Progenitor cell of endocrine pancreas (in vitro differentiated cells): ENCODE data around the gene SLC22A24. TPM values are rescaled to one million over a fixed set of nuclear protein-coding genes. Genes with fewer than 3 reads are reported as not detected.

Experiments used
- DNase-seq: peaks from one replicate; pipeline ENCODE4 v3.0.0; 2021; ENCODE audit warnings: low spot score; ENCODE audit not compliant: unreplicated experiment
- H3K27ac Mint-ChIP-seq: 2 replicates; pipeline ENCODE4 v1.8.0; 2021; ENCODE audit warnings: mild to moderate bottlenecking, moderate library complexity, mixed read lengths
- H3K27me3 Mint-ChIP-seq: 2 replicates; pipeline ENCODE4 v1.8.0; 2021; ENCODE audit warnings: mixed read lengths
- H3K36me3 Mint-ChIP-seq: 2 replicates; pipeline ENCODE4 v1.8.0; 2022; ENCODE audit warnings: mixed read lengths; ENCODE audit not compliant: insufficient read depth
- H3K4me1 Mint-ChIP-seq: 2 replicates; pipeline ENCODE4 v1.8.0; 2021; ENCODE audit warnings: low read depth, mixed read lengths
- H3K4me3 Mint-ChIP-seq: 2 replicates; pipeline ENCODE4 v1.8.0; 2021; ENCODE audit warnings: low read depth, mild to moderate bottlenecking, moderate library complexity, mixed read lengths
- H3K9me3 Mint-ChIP-seq: 2 replicates; pipeline ENCODE4 v1.8.0; 2021; ENCODE audit warnings: low read depth, mixed read lengths
- total RNA-seq: library from RNA; stranded (reverse); gene quantifications from 2 replicates; pipeline ENCODE4 v1.2.1, GENCODE V29; 2021
- TF ChIP-seq, protein P1 (sequence below): fragments of 200-600 bp; sonication (generic); IDR thresholded peaks from one replicate; pipeline ENCODE4 v1.5.0; 2021; ENCODE audit warnings: antibody characterized with exemption, mild to moderate bottlenecking; ENCODE audit not compliant: unreplicated experiment

The SLC22A24 gene
- total RNA-seq, 1 donor from 2014 or later, result not detected

DNA sequence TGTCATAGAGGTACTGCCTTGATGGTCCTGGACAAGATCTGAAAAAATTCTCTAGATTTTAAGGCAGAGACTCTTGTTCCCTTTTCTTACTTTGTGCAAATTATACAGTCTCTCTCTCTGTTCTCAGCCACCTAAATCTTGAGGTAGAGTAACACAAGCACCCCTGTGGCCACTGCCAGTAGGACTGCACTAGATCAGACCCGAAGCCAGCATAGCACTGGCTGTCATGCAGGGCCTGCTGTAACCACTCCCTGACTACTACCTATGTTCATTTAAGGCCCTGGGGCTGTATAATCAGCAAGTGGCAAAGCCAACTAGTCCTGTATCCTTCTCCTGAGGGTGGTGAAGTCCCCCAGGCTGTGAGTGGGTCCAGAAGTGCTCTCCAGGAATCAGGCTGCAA, 11.8 kb upstream of the SLC22A24 start:
- H3K4me3 Mint-ChIP-seq, result no peak overlapping the region
- no peak for DNase-seq
- H3K27ac Mint-ChIP-seq, result no peak overlapping the region
- no peaks in the 10 kb centered on the region for H3K36me3 Mint-ChIP-seq
- TF ChIP-seq, protein P1, sequence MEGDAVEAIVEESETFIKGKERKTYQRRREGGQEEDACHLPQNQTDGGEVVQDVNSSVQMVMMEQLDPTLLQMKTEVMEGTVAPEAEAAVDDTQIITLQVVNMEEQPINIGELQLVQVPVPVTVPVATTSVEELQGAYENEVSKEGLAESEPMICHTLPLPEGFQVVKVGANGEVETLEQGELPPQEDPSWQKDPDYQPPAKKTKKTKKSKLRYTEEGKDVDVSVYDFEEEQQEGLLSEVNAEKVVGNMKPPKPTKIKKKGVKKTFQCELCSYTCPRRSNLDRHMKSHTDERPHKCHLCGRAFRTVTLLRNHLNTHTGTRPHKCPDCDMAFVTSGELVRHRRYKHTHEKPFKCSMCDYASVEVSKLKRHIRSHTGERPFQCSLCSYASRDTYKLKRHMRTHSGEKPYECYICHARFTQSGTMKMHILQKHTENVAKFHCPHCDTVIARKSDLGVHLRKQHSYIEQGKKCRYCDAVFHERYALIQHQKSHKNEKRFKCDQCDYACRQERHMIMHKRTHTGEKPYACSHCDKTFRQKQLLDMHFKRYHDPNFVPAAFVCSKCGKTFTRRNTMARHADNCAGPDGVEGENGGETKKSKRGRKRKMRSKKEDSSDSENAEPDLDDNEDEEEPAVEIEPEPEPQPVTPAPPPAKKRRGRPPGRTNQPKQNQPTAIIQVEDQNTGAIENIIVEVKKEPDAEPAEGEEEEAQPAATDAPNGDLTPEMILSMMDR, result no peak
- no peaks in the 10 kb centered on the region for H3K27me3 Mint-ChIP-seq
- no peaks in the 10 kb centered on the region for H3K9me3 Mint-ChIP-seq
- peaks cover 4% of the 10 kb centered on the region for H3K4me1 Mint-ChIP-seq

DNA sequence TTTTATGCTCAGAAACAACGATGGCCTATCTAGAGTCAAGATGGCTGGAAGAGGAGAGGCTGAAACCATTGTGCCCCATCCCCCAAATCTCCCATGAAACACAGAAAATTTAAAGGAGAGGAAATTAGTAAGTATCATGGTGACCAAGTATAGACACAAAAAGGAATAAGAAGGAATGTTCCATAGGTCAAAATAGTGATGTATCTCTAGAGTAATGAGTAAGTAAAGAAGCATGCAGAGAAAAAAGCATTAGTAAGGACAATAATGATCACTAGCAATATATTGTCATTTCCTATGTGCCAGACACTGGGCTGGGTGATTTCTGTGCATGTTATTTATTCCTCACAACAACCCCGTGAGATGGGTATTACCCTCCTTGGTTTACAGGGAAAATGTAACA, 2.6 kb upstream of the SLC22A24 start:
- peaks cover 7% of the 10 kb centered on the region for H3K4me1 Mint-ChIP-seq
- no peak overlapping the region for H3K4me3 Mint-ChIP-seq
- no peak overlapping the region for H3K27ac Mint-ChIP-seq
- H3K36me3 Mint-ChIP-seq, result no peaks in the 10 kb centered on the region
- no peaks in the 10 kb centered on the region for H3K9me3 Mint-ChIP-seq
- TF ChIP-seq, protein P1, result no peak
- no peaks in the 10 kb centered on the region for H3K27me3 Mint-ChIP-seq
- no peak for DNase-seq

DNA sequence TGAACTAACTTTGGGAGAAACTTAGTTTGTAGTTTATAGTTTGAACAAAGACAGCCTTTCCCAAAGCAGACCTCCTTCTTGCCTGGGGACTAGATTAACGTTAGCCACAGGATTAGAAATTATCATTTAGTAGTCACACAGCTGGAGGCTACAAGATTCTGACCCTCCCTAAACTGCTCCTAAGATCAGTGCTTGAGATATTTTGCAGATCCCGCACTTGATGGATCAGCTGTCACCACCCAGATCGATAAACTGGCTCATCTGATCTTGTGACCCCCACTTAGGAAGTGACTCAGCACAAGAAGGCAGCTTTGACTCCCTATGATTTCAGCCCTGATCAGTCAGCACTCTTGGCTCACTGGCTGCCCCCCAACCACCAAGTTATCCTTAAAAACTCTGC, 1.6 kb downstream of the SLC22A24 start:
- Mint-ChIP-seq H3K9me3 (no peaks in the 10 kb centered on the region), H3K4me3 (no peak overlapping the region), H3K27ac (peak overlapping the region; percentile 62), H3K4me1 (peaks cover 10% of the 10 kb centered on the region), H3K27me3 (no peaks in the 10 kb centered on the region), H3K36me3 (no peaks in the 10 kb centered on the region)
- DNase-seq, result no peak
- TF ChIP-seq, protein P1, result no peak

DNA sequence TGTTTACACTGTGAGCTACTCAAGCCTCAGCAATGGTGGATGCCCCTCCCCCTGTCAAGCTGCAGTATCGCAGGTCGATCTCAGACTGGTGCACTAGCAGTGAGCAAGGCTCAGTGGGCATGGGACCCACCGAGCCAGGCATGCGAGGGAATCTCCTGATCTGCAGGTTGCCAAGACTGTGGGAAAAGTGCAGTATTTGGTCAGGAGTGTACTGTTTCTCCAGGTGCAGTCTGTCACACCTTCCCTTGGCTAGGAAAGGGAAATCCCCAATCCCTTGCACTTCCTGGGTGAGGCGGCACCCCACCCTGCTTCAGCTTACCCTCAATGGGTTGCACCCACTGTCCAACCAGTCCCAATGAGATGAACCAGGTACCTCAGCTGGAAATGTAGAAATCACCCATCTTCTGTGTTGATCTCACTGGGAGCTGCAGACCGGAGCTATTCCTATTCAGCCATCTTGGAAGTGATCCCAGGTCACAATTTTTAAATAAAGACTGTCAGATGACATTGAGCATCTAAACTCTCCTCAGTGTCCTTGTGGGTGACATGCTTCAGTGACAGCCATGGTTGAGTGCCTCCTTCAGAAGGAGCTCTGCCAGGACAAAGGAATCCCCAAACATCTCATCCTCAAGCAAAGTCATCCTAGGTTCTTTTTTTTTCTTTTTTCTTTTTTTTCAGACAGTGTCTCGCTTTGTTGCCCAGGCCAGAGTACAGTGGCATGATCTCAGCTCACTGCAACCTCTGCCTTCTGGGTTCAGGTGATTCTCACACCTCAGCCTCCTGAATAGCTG, 10.8 kb downstream of the SLC22A24 start:
- Mint-ChIP-seq H3K4me1 (peaks cover 6% of the 10 kb centered on the region), H3K27ac (no peak overlapping the region), H3K9me3 (peaks cover 12% of the 10 kb centered on the region), H3K4me3 (no peak overlapping the region), H3K27me3 (peaks cover 6% of the 10 kb centered on the region), H3K36me3 (peaks cover 2% of the 10 kb centered on the region)
- TF ChIP-seq, protein P1, result no peak
- DNase-seq, result no peak

DNA sequence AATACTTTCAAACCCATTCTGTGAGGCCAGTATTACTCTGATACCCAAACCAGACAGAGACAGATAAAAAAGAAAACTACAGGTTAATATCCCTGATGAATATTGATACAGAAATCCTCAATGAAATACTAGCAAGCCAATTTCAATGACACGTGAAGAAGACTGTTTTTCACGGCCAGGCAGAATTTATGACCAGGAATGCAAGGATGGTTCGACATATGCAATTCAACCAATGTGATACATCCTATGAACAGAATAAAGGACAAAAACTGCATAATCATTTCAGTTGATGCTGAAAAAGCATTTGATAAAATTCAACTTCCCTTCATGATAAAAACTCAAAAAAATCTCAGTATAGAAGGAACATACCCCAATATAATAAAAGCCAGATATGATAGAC, 44.5 kb downstream of the SLC22A24 start:
- Mint-ChIP-seq H3K27me3 (no peaks in the 10 kb centered on the region), H3K27ac (no peak overlapping the region), H3K4me1 (peaks cover 6% of the 10 kb centered on the region), H3K9me3 (peaks cover 28% of the 10 kb centered on the region), H3K36me3 (no peaks in the 10 kb centered on the region), H3K4me3 (no peak overlapping the region)
- TF ChIP-seq, protein P1, result no peak
- no peak for DNase-seq
